Measurements from ENCODE around the gene CPEB1.
"Not testable (repeated sequence)": the region's sequence is repeated elsewhere in the genome, so short reads cannot be mapped to it uniquely, and the experiment has no call there.

The CPEB1 gene

GRCh38 chr15:82540055-82540983, 106.8 kb downstream of the CPEB1 start, which contains the start of gene RPS17:
RPS17 (minus strand) TSS chr15:82540457; CDS start chr15:82540428, 29 bp downstream.
- DNase-seq = peak; percentile 99

- DNase-seq = no peak
Observed at GRCh38 chr15:82539691-82540054, 107.5 kb downstream of the CPEB1 start.

GRCh38 chr15:82538961-82539690, 108.0 kb downstream of the CPEB1 start:
- DNase-seq = peak; percentile 33

- DNase-seq = no peak
Observed at GRCh38 chr15:82537351-82537908, 109.7 kb downstream of the CPEB1 start.

- DNase-seq = no peak
Observed at GRCh38 chr15:82536409-82537350, 110.5 kb downstream of the CPEB1 start.

- DNase-seq = no peak
Observed at GRCh38 chr15:82535566-82536408, 111.4 kb downstream of the CPEB1 start.

- DNase-seq = not testable (repeated sequence)
Observed at GRCh38 chr15:82535151-82535550, 112.0 kb downstream of the CPEB1 start.

- not testable (repeated sequence) for DNase-seq
Observed at GRCh38 chr15:82534457-82534861, 112.7 kb downstream of the CPEB1 start.

GRCh38 chr15:82533801-82534200, 113.4 kb downstream of the CPEB1 start:
- DNase-seq = no peak

GRCh38 chr15:82532991-82533481, 114.1 kb downstream of the CPEB1 start:
- no peak for DNase-seq

- no peak for DNase-seq
Observed at GRCh38 chr15:82532383-82532990, 114.7 kb downstream of the CPEB1 start.

GRCh38 chr15:82531496-82532382, 115.4 kb downstream of the CPEB1 start:
- no peak for DNase-seq

GRCh38 chr15:82530606-82531379, 116.4 kb downstream of the CPEB1 start:
- DNase-seq = peak; percentile 64

- DNase-seq = no peak
Observed at GRCh38 chr15:82530006-82530405, 117.2 kb downstream of the CPEB1 start.

- not testable (repeated sequence) for DNase-seq
Observed at GRCh38 chr15:82513587-82513986, 133.6 kb downstream of the CPEB1 start.

- DNase-seq = not testable (repeated sequence)
Observed at GRCh38 chr15:82507693-82508092, 139.5 kb downstream of the CPEB1 start.

GRCh38 chr15:82507087-82507486, 140.1 kb downstream of the CPEB1 start:
- DNase-seq = not testable (repeated sequence)

- DNase-seq = not testable (repeated sequence)
Observed at GRCh38 chr15:82505842-82506241, 141.3 kb downstream of the CPEB1 start.

GRCh38 chr15:82504074-82504473, 143.1 kb downstream of the CPEB1 start:
- DNase-seq = not testable (repeated sequence)

All from stimulated activated CD4-positive, alpha-beta T cell treated with anti-CD3 and anti-CD28 coated beads, Interleukin-4, amount 100 ng/mL, for 1 hour (primary cell).